HG03103 (cell line): ENCODE results near the gene DPP10.

Source experiments
- ATAC-seq: cut with Tn5 transposase; IDR thresholded peaks from one replicate; pipeline ENCODE4 v1.9.1; 2021; ENCODE audit warnings: low read depth; ENCODE audit not compliant: unreplicated experiment

Gene DPP10

DNA sequence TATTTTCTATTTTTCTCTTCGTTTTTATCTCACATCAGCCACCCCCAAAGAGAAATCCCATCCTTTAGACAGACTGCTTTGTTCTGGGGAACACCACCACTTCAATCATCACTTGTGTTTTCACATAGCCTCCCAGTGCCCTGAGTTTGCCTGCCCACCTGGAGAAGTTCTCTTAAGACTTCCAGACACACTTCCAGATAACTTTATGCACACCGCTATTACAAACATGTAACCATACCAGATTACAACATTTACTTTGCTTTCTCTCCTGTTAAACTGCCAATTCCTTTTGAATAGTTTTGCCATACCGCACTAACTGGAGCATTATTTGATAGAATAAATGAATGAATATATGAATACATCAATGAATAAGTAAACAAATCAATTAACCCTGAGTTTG lies 1353.6 kb downstream of the DPP10 start:
- ATAC-seq, result no peak

DNA sequence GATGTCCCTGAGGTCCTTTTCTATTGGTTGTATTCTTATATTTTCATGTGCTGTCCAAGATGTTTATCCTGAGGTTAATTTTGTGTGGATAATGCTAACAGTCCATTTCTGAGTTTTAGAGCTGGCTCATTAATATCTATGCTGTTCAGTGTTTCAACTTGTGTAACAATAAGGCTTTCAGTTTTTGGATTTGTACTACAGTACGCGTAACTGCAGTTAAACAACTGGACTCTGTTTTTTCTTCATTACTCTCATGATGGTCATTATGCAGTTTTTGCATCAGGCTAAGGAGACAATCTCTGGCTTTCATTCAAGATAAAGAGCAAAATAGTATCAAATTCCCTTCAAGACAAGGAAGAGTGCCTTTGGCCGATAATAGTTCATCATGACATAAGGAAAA lies 1364.8 kb downstream of the DPP10 start:
- ATAC-seq, result no peak

DNA sequence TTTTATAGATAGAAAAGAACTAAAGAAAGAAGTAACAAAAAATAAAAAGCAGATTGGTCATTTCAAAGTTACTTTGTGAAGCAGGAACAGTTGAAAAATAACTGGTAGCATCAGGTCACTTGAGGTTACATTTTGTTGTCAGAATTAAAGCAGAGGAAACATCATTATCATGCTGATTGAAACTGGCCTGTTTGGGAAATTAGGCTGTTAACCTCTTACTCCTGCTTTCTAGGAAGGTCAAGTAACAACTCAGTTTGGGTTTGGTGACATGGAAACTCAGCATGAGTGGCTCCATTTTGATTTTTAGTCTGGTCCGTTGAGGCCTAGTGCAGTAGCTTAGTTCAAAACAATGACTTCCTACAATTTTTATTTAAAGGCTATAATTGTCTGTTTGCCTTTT lies 1383.5 kb downstream of the DPP10 start:
- no peak for ATAC-seq

DNA sequence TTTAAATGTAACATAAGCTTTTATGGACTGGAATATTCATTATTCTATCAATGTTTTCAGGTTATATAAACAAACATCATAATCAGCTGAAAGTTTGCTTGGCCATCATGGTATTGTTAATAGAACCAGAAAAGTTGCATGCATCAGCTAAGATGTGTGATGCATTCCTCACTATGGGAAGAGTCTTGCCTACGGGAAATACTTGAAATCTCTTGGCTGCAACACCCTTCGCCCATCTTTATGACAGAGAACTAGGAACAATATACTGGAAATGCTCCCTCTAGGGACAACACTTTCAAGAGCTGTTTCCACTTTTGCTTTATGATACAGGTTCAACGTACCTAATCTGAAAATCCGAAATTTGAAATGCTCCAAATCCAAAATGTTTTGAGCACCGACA lies 1390.8 kb downstream of the DPP10 start:
- no peak for ATAC-seq

DNA sequence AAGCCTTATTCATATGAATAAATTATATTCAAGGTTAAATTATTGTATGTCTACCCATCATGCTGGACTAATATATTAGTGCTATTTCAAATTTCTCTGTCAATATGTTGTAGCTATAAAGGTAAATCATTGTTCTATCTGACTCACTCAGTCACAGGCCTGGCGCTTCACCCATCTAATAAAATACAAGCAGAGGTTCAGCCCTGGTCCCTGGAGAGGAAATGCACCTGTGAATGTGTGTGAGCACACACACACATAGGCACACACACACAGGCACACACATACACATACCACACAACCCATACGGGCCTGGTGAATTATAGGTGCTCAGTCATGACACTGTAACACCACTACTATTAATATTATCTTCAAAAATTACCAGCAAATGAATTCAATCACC lies 1396.1 kb downstream of the DPP10 start:
- ATAC-seq, result no peak

DNA sequence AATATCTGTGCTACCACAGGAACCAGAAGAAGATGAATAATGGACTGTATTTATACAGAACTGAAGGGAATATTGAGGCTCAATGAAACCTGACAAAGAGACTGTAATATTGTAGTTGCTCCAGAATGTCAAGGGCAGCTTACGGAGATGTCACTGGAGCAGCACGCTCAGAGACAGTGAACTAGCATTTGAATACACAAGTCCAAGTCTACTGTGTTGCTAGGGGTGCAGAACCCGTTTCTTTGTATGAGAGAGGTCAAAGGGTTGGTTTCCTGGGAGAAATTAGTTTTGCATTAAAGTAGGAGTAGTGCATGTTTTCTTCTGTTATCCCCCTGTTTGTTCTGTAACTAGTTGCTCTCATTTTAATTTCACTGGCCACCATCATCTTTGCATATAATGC lies 1399.9 kb downstream of the DPP10 start:
- no peak for ATAC-seq

DNA sequence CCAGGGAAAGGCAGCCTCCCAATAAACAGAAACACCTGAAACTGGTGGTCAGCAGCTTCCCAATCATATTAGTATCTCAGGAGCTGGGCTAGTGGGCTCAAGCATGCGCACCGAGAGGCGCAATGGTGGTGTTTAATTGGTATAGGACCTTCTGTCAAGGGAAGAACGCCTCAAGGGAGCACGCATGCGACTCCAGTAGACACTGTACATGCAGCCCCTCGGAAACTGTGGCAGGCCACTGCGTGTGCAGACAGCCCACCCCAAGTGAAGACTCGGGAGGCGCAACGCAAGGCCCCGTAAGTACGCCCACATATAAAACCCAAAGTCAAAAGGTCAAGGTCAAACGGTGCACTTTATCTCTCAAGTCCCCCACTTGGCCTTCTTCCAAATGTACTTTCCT lies 1405.8 kb downstream of the DPP10 start:
- no peak for ATAC-seq

DNA sequence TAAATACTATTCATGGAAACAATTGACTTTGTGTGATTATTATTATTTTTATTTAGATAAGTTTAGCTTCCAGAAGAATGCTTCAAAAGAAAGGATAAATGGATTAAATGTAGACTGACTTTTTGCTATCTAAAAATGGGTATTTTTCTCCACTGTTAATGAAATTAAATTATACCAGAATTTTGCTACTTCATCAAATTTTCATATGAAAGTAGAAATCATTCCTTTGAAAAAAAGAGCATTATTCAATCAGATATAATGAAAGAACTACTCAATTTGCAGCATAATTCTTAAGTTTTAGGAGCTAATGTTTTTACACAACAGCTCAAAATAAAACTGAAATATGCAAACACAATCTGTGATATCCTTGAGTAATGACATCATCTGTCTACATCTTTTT lies 1424.6 kb downstream of the DPP10 start:
- ATAC-seq, result no peak

DNA sequence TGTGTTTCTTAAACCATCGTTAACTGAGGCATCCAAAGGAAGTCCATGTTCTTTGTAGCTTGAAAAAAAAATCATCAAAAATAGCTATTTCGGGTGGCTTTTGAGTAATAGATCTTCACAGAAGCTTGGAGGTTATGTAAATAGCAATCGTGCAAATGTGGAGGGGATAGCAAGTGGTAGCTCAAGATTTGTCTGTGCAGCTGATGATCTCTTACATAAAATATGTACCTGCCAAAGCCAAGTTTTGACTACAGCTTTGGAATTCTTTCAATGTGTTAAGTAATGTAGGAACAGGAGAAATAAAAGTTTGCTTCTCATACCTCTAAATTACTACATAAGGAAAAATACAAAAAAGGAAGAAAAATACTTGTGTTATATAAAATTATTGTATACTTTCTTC lies 1432.0 kb downstream of the DPP10 start:
- ATAC-seq, result no peak

DNA sequence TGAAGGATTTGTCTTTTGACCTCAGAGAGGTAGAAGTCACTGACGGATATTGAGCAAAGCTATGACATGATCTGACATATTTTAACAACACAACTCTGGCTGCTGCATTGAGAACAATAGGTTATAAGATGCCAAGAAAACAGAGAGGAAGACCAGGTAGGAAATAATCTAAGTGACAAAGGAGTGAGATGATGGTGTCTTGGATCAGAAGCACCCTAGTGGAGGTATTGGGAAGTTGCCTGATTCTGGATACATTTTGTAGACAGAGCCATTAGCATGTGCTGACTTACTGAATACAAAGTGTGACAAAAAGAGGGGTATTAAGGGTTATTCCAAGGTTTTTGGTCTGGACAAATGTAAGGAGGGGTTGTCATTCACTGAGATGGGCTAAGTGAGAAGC lies 1438.1 kb downstream of the DPP10 start:
- no peak for ATAC-seq

DNA sequence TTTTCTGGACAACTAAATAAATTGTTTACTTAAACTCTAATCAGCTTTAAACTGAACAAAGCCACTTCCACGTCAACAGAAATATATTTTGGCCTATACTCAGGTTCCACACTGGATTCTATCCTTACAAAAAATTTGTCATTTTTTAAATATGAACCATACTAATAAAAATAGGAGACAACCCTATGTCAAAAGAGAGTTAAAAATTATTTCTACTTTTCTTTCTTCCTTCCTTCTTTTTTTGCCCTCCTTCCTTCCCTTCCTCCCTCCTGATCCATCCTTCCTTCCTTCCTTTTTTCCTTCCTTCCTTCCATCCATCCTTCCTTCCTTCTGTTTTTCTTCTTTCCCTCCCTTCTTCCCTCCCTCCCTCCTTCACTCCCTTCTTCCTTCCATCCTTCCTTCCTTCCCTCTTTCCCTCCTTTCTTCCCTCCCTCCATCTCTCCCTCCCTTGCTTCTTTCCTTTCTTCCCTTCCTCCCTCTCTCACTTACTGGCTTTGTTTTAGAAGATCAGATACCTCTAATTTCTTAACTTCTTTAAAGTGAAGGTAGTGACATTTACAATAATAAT lies 1444.9 kb downstream of the DPP10 start:
- no peak for ATAC-seq
